ENCODE data around the gene CX3CR1. TPM values are rescaled to one million over a fixed set of nuclear protein-coding genes. Genes with fewer than 3 reads are reported as not detected.

CX3CR1 gene
- total and polyA plus RNA-seq, 9 of the 15 experiments (the other 6 are each of a cell fraction or from before 2014, with no cell fraction given) = 0.03 to 0.21 TPM; not detected in 7

GRCh38 chr3:39299279-39299678, 19.4 kb upstream of the CX3CR1 start (continued):
- TF ChIP-seq TEAD4 (IDR thresholded peaks at IDR 0.05; ENCODE audit: low read length) = no peak
- no peak for TF ChIP-seq TEAD4 (CRISPR knock-in tag; IDR thresholded peaks at IDR 0.05; ENCODE audit: borderline replicate concordance)
- TF ChIP-seq MEF2D (tag; conservative IDR thresholded peaks at IDR 0.05; ENCODE audit: low read depth) = no peak
- TF ChIP-seq CBX3 (IDR thresholded peaks at IDR 0.05; ENCODE audit: borderline replicate concordance in 1 of 2, low read length in 2 of 2) = peak in 1 of 2 experiments; percentile 89; a peak in 2 of 3 replicates
- TF ChIP-seq ILF3 (IDR thresholded peaks at IDR 0.05; ENCODE audit: borderline replicate concordance) = no peak
- TF ChIP-seq, protein P1, sequence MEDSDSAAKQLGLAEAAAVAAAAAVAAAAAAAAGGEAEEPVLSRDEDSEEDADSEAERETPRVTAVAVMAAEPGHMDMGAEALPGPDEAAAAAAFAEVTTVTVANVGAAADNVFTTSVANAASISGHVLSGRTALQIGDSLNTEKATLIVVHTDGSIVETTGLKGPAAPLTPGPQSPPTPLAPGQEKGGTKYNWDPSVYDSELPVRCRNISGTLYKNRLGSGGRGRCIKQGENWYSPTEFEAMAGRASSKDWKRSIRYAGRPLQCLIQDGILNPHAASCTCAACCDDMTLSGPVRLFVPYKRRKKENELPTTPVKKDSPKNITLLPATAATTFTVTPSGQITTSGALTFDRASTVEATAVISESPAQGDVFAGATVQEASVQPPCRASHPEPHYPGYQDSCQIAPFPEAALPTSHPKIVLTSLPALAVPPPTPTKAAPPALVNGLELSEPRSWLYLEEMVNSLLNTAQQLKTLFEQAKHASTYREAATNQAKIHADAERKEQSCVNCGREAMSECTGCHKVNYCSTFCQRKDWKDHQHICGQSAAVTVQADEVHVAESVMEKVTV (CRISPR knock-in tag; IDR thresholded peaks at IDR 0.05) = 0 out of 2 replicates have a peak, but pooled peaks have one; percentile 19
- no peak for TF ChIP-seq DACH1 (IDR thresholded peaks at IDR 0.05; ENCODE audit: partially characterized antibody)
- TF ChIP-seq LEF1 (IDR thresholded peaks at IDR 0.05) = 0 out of 2 replicates have a peak, but pooled peaks have one; percentile 13
- TF ChIP-seq CBFB (CRISPR knock-in tag; IDR thresholded peaks at IDR 0.05) = no peak
- TF ChIP-seq NFIX (CRISPR knock-in tag; IDR thresholded peaks at IDR 0.05; ENCODE audit: low read depth) = no peak
- TF ChIP-seq ZNF165 (CRISPR knock-in tag; IDR thresholded peaks at IDR 0.05; ENCODE audit: borderline replicate concordance) = no peak
- no peak for TF ChIP-seq HNRNPK (IDR thresholded peaks at IDR 0.05; ENCODE audit: low read depth, low read length, poor library complexity, severe bottlenecking)
- TF ChIP-seq CHAMP1 (IDR thresholded peaks at IDR 0.05) = no peak
- TF ChIP-seq, protein P2, sequence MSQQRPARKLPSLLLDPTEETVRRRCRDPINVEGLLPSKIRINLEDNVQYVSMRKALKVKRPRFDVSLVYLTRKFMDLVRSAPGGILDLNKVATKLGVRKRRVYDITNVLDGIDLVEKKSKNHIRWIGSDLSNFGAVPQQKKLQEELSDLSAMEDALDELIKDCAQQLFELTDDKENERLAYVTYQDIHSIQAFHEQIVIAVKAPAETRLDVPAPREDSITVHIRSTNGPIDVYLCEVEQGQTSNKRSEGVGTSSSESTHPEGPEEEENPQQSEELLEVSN (IDR thresholded peaks at IDR 0.05; ENCODE audit: borderline replicate concordance in 1 of 2, extremely low read depth in 1 of 2, insufficient read depth in 1 of 2, insufficient read length in 1 of 2, low read depth in 1 of 2, low read length in 1 of 2, poor library complexity in 1 of 2, severe bottlenecking in 1 of 2) = no peak
- TF ChIP-seq CAMTA2 (CRISPR knock-in tag; conservative IDR thresholded peaks at IDR 0.05) = no peak
- TF ChIP-seq NR2F6 (CRISPR knock-in tag; IDR thresholded peaks at IDR 0.05) = no peak
- TF ChIP-seq SNIP1 (IDR thresholded peaks at IDR 0.05; ENCODE audit: low read depth) = no peak
- no peak for TF ChIP-seq MCM3 (IDR thresholded peaks at IDR 0.05)
- no peak for TF ChIP-seq ZFX (CRISPR knock-in tag; IDR thresholded peaks at IDR 0.05)
- no peak for TF ChIP-seq KLF10 (CRISPR knock-in tag; IDR thresholded peaks at IDR 0.05)
- no peak for TF ChIP-seq SMARCA4 (IDR thresholded peaks at IDR 0.05)
- TF ChIP-seq SMC3 (conservative IDR thresholded peaks at IDR 0.05; ENCODE audit: insufficient read depth, low read depth, low read length) = no peak
- TF ChIP-seq TRIM24 (IDR thresholded peaks at IDR 0.05) = peak; percentile 8 to 53; a peak in 2 of 4 replicates
- no peak for TF ChIP-seq RBBP5 (IDR thresholded peaks at IDR 0.05; ENCODE audit: borderline replicate concordance, insufficient read depth, low read length, poor library complexity, severe bottlenecking)
- no peak for TF ChIP-seq TAF1 (IDR thresholded peaks at IDR 0.05; ENCODE audit: control insufficient read depth, extremely low read depth, insufficient read depth, low read length, severe bottlenecking)
